H1 (cell line): Measurements from ENCODE around the gene BNC1. TPM values are rescaled to one million over a fixed set of nuclear protein-coding genes. Genes with fewer than 3 reads are reported as not detected.

Experiments
- CHD2 ChIP-seq: IDR thresholded peaks from 2 replicates; pipeline ENCODE4 v1.6.1; 2012; ENCODE audit warnings: low read length, improper control_type of control experiment
- NANOG ChIP-seq: IDR thresholded peaks from 2 replicates; pipeline ENCODE4 v1.6.1; 2011; ENCODE audit warnings: low read length, low read depth, mild to moderate bottlenecking, inconsistent platforms; ENCODE audit not compliant: insufficient read depth, poor library complexity, severe bottlenecking
- POLR2A ChIP-seq, 2 experiments: IDR thresholded peaks; 1 replicate in 1 of 2; 2 replicates in 1 of 2; pipeline ENCODE4 v1.6.1; 2011; ENCODE audit warnings: low read depth in 2 of 2, low read length in 2 of 2, mild to moderate bottlenecking in 2 of 2; ENCODE audit errors: control extremely low read depth in 1 of 2
- RNF2 ChIP-seq: fragments of 200-900, 300-1000 bp; sonication (generic); IDR thresholded peaks from 2 replicates; pipeline ENCODE4 v1.7.1; 2016; ENCODE audit warnings: borderline replicate concordance, low read depth, mild to moderate bottlenecking, antibody characterized with exemption, low read length; ENCODE audit not compliant: poor library complexity, severe bottlenecking; ENCODE audit errors: missing control alignments
- ZNF274 ChIP-seq: IDR thresholded peaks from 2 replicates; pipeline ENCODE4 v1.7.0; 2012; ENCODE audit warnings: low read length, borderline replicate concordance; ENCODE audit errors: extremely low read depth
- polyA plus RNA-seq, 7 experiments: library from polyadenylated mRNA; depleted of rRNA in 3 of 7; stranded (reverse) in 5 of 7; unstranded in 2 of 7; fragments of >200 nt in 5 of 7; fragments of 200-250 nt in 2 of 7; gene quantifications; 1 replicate in 5 of 7; 2 replicates in 1 of 7; 4 replicates in 1 of 7; pipeline versions ENCODE4 v1.2.1 to v1.2.3, GENCODE V29; 2011 to 2013; ENCODE audit warnings: missing spikeins in 2 of 7, mixed read lengths in 2 of 7
- total RNA-seq: library from RNA; stranded (reverse); fragmentation: NEBNext Ultra II Directional; extraction: Animal tissue kit (Norgen Biotek cat#: 25700); gene quantifications from 2 replicates; pipeline ENCODE4 v1.2.1, GENCODE V29; 2021

BNC1 gene
- total and polyA plus RNA-seq, 2 of the 8 experiments (the other 6 are each of a cell fraction or from before 2014, with no cell fraction given) = 0.99 to 2.1 TPM

- TF ChIP-seq ZNF274 (no peak), NANOG (no peak), POLR2A (IDR thresholded peaks at IDR 0.05; ENCODE audit: control extremely low read depth in 1 of 2, low read depth in 2 of 2, low read length in 2 of 2) (no peak), CHD2 (no peak), RNF2 (no peak)
Observed at GRCh38 chr15:83278191-83278590, 6.3 kb downstream of the BNC1 start (continued).
